RWPE1 (cell line): ENCODE results near the gene TEDC1.
A peak's percentile ranks its signal among the peaks of the same experiment; 100 is the strongest.

ENCODE experiments used
- CTCF ChIA-PET: fragments of 350-600 bp; sonication (Branson Sonifier 250); formaldehyde crosslinking; extraction: SDS; loops from one replicate; lab custom pipeline; 2021; lab: Yijun Ruan, JAX
- POLR2A ChIA-PET: fragments of 400-600 bp; formaldehyde crosslinking; extraction: SDS; loops from one replicate; lab custom pipeline; 2020; ENCODE audit warnings: antibody characterized with exemption; ENCODE audit not compliant: low non-redundant PET; lab: Yijun Ruan, JAX
- DNase-seq: peaks from one replicate; pipeline ENCODE4 v3.0.0; 2012; ENCODE audit warnings: low spot score
- H3K27ac ChIP-seq: fragments of 450-650 bp; 2 replicates; pipeline ENCODE4 v1.5.1; 2017
- CTCF ChIP-seq: fragments of 450-650 bp; conservative IDR thresholded peaks from 2 replicates; pipeline ENCODE4 v1.5.1; 2017; ENCODE audit warnings: low read depth, mild to moderate bottlenecking

The TEDC1 gene

GRCh38 chr14:105480199-105480746 lies 10.8 kb upstream of the TEDC1 start:
- ChIA-PET POLR2A (interaction anchor here (0.5 to 0.9 kb wide), 2 partner anchors 12 to 512 kb away, joined by 3 read pairs; no protein-coding TSS in a partner anchor), CTCF (interaction anchor here (0.6 to 2.7 kb wide), 19 partner anchors 8 to 940 kb away, joined by 3 to 24 read pairs (median 4); partner anchors contain the start of gene TMEM121)
- no peak for DNase-seq
- peak overlapping the region; percentile 100 for H3K27ac ChIP-seq
- TF ChIP-seq CTCF: no peak

- peak overlapping the region; percentile 100 for H3K27ac ChIP-seq
- DNase-seq: peak; percentile 77
- ChIA-PET POLR2A (interaction anchor here (0.5 to 0.9 kb wide), 2 partner anchors 13 to 513 kb away, joined by 3 read pairs; no protein-coding TSS in a partner anchor), CTCF (interaction anchor here (0.6 to 2.7 kb wide), 20 partner anchors 9 to 939 kb away, joined by 3 to 24 read pairs (median 4); partner anchors contain the start of gene TMEM121)
- TF ChIP-seq CTCF: peak; percentile 96
These were observed 9.9 kb upstream of the TEDC1 start for GRCh38 chr14:105480807-105481801.

GRCh38 chr14:105481886-105482457 lies 9.1 kb upstream of the TEDC1 start:
- ChIA-PET CTCF (interaction anchor here (0.7 to 2.7 kb wide), 5 partner anchors 8 to 51 kb away, joined by 3 to 24 read pairs (median 10); no protein-coding TSS in a partner anchor), POLR2A (no interaction called here)
- no peak for TF ChIP-seq CTCF
- peak; percentile 93 for DNase-seq
- H3K27ac ChIP-seq: peak overlapping the region; percentile 100

GRCh38 chr14:105482486-105483110 lies 8.4 kb upstream of the TEDC1 start:
- H3K27ac ChIP-seq: peak overlapping the region; percentile 100
- CTCF ChIA-PET: interaction anchor here (0.7 to 2.7 kb wide), 4 partner anchors 7 to 51 kb away, joined by 3 to 24 read pairs (median 3); no protein-coding TSS in a partner anchor
- POLR2A ChIA-PET: no interaction called here
- no peak for TF ChIP-seq CTCF
- no peak for DNase-seq

- DNase-seq: no peak
- POLR2A ChIA-PET: interaction anchor here (0.6 kb wide), 1 partner anchor 82 kb away, joined by 5 read pairs; no protein-coding TSS in a partner anchor
- CTCF ChIA-PET: interaction anchor here (1.1 kb wide), 1 partner anchor 20 kb away, joined by 3 read pairs; no protein-coding TSS in a partner anchor
- no peak for TF ChIP-seq CTCF
- peak overlapping the region; percentile 100 for H3K27ac ChIP-seq
These were observed 7.6 kb upstream of the TEDC1 start for GRCh38 chr14:105483300-105484068.
